Stimulated activated CD8-positive, alpha-beta memory T cell treated with anti-CD3 and anti-CD28 coated beads, Interleukin-7, amount 100 ng/mL, for 24 hours (primary cell): ENCODE results near the gene S100A1.
"Not testable (repeated sequence)": the region's sequence is repeated elsewhere in the genome, so short reads cannot be mapped to it uniquely, and the experiment has no call there.

Experiments used
- DNase-seq: peaks from one replicate; pipeline ENCODE4 v3.0.0-alpha.2; 2020; ENCODE audit warnings: low read depth

S100A1 gene

DNA sequence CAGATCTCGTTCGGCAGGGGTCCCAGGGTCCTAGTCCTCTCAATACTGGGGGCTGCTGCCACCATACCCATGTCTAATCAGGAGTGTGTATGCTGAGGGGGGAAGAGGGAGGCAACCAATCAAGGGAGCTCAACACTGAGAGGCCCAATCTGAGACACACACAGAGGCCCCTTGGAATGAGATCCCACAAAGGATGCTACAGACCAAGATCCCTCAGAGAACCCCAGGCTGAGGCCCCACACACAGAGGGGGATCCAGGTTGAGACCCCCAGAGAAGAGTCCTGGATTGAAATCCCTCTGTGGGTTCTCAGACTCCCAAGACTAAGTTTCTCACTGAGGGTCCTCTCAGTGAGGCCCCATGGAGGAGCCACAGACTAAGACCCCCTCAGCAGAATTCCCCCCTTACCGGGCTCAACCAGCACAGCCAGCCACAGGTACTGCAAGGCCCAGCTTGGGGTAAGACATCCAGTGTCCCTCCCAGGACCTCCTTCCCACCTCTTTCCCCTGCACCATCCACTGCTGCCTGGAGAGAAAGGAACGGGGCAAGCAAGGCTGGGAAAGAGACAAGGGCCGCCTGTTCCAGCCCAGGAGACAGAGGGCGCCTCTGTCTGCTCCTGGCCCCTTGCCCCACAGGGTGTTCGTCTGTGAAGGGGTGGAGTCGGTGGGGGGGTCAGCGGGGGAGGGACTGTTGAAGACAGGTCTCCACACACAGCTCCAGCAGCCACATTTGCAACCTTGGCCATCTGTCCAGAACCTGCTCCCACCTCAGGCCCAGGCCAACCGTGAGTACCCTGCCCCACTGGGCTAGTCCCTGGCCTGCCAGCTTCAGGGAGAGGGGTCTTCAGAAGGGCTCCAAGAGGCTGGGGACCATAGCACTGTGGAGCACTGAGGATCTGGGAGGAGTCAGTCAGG is at the start of gene S100A1:
TSS of gene S100A1 (plus strand) at position 720 of the 912 bp plus-strand sequence. CDS start 2,088 bp downstream, outside the sequence.
- no peak for DNase-seq

DNA sequence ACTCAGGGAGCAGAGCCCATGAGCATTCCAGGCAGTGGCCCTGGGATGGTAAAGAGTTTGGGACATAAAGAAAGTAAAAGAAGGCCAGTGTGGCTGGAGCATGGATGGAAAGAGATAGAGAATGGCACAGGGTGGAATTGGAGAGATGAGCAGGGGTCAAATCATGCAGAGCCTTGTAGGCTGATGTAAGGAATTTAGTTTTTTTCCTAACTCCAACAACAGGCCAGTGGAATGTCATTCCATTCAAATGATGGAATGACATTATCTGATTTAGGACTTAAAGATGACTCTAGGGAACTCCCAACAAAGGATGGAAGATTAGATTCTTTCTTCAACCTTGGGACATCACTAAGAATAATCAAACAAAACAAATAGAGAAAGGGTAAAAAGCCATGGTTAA is 49.7 kb upstream of the S100A1 start:
- DNase-seq: no peak

DNA sequence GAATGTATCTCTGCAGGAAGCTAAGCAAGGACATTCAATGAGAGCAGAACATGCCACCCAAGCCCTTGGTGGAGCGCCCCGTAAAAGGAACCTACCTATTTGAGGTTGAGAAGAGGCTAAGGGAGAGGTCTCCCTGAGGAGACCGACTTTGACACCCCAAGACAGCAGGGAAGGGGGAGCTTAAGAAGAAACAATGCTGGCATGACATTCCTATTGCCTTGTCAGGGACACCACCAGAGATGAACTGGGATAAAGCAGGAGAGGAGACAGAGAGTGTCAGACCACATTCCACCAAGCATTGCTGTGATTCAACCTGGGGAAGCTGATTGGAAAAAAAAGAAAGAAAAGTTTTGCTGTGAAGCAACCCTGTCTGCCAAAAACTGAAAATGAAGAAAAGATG is 49.3 kb upstream of the S100A1 start:
- no peak for DNase-seq

DNA sequence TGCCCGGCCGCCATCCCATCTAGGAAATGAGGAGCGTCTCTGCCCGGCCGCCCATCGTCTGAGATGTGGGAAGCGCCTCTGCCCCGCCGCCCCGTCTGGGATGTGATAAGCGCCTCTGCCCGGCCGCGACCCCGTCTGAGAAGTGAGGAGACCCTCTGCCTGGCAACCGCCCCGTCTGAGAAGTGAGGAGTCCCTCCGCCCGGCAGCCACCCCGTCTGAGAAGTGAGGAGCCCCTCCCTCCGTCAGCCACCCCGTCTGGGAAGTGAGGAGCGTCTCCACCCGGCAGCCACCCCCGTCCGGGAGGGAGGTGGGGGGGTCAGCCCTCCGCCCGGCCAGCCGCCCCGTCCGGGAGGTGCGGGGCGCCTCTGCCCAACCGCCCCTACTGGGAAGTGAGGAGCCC is 45.4 kb upstream of the S100A1 start:
- DNase-seq: not testable (repeated sequence)

DNA sequence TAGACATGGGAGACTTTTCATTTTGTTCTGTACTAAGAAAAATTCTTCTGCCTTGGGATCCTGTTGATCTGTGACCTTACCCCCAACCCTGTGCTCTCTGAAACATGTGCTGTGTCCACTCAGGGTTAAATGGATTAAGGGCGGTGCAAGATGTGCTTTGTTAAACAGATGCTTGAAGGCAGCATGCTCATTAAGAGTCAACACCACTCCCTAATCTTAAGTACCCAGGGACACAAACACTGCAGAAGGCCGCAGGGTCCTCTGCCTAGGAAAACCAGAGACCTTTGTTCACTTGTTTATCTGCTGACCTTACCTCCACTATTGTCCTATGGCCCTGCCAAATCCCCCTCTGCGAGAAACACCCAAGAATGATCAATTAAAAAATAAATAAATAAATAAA is 44.7 kb upstream of the S100A1 start:
- not testable (repeated sequence) for DNase-seq

DNA sequence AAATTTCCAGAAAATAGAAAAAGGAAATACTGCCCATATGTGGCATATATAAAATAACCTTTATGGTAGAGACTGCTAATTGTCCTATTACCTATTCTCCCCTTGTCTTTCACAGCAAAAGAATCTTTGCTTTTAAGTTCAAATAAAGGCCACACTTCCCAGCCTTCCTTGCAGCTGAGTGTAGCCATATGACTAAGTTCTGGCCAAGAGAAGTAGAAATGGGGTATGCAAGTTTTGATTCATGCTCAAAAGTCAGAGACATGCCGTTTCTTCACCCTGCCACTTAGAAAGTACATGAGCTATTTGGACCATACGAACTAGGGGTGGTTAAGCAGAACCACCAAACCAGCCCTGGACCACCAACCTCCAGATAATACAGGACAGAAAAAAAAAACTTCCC is 44.3 kb upstream of the S100A1 start:
- no peak for DNase-seq

DNA sequence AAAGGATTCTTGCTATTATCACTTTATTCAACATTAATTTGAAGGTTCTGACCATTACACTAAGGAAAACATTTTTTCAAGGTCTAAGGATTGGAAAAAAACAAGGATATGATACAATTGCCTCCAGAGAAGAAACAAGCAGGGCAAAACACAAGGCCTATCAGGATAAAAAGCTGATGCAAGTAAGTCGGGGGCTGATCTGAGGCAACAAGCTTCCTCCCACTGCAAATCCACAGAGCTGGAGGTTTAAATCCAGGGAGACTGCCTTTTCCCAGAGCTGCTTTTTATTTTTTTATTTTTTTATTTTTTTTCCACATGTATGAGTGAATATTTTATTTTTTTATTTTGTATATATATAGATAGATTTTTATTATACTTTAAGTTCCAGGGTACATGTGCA is 43.2 kb upstream of the S100A1 start:
- no peak for DNase-seq

DNA sequence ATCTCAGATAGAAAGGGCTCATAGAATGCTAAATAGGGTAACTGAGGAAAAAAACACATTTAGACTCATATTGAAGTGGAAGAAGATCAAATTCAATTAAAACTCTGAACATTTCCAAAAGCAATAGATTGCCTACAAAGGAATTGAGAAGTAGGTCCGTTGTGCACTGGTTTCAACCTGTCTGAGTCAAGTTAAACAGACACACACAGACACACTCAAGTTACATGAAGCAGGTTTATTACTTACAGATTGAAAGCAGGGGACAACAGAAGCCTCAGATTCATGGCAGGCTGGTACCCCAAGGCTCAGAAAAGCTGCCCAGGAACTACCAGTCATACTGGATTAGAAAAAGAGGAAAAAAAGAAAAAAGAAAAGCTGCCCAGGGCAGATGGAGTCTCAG is 41.9 kb upstream of the S100A1 start:
- DNase-seq: no peak

DNA sequence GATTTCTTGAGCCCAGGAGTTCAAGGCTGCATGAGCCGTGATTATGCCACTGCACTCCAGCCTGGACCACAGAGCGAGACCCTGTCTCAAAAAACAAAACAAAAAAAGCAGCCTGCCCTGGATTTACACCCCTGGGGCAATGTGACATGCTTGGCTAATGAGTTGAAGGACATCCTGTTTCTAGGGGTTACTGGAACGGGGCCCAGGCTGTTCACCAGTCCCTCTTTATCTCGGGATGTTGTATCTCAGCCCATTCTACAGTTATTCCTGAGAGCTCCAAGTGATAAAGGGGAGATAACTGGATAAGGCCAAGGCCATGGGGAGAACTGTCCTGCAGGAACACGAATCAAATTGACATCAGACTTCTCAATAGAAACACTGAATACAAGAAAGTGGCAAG is 40.9 kb upstream of the S100A1 start:
- no peak for DNase-seq

DNA sequence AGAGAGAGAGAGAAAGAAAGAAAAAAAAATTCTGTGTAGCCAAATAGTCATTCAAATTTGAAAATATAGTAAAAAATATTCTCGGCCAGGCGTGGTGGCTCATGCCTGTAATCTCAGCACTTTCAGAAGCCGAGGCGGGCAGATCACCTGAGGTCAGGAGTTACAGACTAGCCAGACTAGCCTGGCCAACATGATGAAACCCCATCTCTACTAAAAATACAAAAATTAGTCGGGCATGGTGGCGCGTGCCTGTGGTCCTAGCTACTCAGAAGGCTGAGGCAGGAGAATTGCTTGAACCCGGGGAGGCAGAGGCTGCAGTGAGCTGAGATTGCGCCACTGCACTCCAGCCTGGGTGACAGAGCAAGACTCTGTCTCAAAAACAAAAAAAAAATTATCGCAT is 40.2 kb upstream of the S100A1 start:
- not testable (repeated sequence) for DNase-seq

DNA sequence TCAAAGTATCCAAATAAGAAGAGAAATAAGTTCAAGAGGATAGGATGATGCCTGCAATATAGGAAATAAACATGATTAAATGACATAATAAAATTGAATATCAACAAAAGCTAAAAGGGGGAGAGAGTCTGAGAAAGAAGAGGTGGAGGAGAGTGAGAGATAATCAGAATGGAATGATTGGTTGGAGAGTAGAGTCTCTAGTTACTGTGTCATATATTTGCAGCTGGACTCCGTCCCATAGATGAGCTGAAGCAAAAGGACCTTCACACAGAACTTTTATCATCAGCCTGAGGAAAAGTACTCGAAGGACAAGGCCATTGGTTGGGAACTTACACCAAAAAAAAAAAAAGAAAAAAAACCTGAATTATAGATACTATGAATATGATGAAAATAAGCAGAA is 39.8 kb upstream of the S100A1 start:
- no peak for DNase-seq

DNA sequence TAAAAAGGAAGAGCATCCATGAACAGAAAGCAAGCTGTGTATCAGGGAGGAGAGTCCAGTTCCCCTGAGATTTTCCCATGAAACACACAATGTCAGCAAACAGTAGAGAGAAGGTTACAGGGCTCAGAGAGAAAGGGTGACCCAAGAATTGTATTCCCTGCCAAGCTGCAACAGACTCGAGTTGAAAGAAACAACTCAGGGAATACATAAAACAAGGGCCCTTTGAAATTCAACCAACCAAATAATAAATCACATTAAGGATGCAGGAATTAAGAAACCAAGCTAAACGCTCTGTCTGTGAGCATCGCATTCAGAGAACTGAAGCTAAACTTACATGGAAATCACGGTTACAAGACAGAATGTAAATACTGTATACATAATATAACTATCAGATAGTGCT is 35.5 kb upstream of the S100A1 start:
- DNase-seq: no peak

DNA sequence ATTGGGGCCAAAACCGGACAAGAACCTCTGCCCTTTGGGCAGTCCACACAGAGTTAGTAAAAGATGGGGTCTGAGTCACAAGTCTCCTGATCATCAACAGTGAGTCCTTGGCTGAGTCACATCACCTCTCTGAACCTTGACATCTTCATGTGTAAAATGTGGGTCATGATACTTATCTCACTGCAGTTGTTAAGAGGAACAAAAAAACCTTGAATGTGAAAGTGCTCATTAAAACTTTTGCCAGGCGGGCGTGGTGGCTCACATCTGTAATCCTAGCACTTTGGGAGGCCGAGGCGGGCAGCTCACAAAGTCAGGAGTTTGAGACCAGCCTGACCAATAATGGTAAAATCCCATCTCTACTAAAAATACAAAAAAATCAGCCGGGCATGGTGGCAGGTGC is 31.0 kb upstream of the S100A1 start:
- no peak for DNase-seq

DNA sequence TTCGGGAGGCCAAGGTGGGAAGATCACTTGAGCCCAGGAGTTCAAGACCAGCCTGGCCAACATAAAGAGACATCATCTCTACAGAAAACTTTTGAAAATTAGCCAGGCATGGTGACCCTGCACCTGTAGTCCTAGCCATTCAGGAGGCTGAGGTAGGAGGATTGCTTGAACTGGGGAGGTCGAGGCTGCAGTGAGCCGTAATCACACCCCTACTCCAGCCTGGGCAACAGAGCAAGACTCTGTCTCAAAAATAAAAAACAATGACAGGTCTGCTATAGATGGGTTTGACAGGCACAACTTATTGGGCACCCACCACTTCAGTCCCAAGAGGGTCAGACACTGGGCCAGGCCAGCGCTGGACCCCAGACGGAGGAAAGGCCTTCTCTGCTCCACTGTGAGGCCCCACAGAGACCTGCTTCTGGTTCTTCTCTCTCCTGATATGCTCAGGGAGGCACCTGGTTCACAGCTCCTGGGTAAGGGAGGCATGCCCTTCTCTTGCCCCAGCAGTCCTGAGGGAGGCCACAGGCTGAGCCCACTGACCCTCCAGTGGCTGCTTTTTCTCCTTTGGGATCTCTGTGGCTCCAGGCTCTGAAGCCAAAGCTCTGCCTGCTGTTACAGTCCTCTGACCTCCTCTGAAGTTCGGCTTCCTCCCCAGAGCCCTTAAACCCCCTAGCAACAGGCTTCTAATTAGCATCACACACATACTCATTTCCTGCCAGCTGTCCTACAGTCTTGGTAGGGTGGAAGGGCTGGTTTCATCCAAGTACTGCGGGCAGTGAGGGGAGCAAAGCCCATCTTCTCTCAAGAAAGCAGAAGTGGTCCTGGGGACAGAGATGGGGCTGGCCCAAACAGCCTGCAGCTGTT is 29.7 kb upstream of the S100A1 start:
- no peak for DNase-seq

DNA sequence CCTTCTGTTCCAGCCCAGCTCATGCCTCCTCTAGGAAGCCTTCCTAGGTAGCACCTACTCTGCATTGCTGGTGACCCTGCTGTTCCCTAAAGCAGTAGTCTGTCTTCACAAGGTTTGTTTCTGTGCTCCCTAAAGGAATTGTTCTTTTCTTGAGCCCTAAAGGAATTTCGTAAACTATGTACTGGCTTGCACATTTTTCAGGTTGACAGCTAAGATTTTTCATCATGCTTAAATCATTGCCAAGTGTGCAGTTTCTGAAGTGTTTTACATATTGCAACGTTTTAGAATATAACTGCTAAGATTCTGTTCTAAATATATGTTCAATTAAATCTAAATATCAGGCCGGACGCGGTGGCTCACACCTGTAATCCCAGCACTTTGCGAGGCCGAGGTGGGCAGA is 28.4 kb upstream of the S100A1 start:
- DNase-seq: no peak

DNA sequence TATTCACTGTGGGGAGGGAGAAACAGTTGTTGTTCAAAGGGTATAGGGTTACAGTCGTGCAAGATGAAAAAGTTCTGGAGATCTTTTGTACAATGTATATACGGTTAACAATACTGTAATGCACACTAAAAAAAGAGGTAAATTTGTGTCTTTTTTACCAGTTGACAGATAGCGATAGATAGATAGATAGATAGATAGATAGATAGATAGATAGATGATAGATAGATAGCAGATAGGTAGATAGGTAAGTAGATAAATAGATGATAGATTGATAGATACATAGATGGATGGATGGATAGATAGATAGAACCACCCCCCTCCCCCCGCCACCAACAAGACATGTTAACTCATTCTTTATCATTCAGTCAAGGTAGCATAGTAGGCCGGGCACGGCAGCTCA is 25.5 kb upstream of the S100A1 start:
- DNase-seq: no peak

DNA sequence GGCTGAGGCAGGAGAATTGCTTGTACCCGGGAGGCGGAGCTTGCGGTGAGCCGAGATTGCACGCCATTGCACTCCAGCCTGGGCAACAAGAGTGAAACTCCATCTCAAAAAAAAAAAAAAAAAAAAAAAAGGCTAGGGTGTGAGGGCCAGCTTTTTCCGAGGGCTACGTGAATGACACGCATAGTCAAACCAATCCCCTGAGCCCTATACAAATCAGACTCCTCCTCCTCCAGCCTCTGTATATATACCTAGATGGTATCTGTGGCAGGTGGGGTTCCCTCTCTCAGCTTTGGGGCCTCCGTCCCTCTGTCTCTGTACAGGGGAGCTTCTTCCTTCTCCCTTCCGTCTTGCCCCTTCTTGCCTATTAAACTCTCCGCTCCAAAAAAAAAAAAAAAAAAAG is 22.0 kb upstream of the S100A1 start:
- no peak for DNase-seq

DNA sequence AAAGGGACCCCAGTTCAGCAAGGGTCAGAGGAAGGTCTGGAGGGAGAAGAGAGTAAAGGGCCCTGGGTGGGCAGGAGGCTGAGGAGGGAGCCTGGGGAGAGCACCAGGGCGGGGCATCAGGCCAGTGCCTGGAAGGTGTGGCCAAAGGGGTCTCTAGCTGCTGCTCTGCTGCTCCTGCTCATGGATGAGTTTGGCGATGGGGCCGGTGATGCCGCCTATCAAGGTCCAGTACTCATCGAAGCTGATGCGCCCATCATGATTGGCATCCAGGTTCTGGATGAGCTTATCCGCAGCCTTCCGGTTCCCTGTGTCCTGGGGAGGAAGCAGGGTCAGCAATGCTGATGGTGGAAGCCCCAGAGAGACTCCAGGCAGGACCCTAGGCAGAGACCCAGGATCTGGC is 20.9 kb upstream of the S100A1 start:
- no peak for DNase-seq

DNA sequence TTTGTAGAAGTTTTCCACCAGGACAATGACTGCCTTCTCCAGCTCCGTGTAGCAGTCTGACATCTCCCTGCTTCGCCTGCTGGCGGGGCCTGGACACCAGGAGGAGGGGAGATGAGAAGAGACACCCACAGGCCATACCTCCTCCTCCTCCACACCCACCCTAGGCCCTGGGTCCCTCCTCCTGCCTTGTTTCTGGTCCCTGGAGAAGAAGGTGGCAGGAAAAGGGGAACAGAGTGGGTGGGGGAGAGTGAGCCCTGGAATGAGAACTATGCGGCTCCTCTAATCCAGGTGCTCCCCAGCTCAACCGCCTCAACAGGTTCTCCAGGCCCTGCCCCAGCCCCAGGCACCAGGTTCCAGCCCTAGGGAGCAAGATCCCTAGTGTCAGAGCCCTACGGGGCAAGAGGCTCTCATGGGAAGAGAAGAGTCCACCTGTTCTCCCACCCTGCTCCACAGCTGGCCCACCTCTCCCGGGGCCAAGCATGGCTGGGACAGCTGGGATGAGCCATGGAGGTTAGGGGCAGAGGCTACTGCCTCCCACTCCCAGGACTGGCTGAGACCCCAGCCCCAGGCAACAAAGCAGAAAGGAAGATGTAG is 20.0 kb upstream of the S100A1 start:
- no peak for DNase-seq

DNA sequence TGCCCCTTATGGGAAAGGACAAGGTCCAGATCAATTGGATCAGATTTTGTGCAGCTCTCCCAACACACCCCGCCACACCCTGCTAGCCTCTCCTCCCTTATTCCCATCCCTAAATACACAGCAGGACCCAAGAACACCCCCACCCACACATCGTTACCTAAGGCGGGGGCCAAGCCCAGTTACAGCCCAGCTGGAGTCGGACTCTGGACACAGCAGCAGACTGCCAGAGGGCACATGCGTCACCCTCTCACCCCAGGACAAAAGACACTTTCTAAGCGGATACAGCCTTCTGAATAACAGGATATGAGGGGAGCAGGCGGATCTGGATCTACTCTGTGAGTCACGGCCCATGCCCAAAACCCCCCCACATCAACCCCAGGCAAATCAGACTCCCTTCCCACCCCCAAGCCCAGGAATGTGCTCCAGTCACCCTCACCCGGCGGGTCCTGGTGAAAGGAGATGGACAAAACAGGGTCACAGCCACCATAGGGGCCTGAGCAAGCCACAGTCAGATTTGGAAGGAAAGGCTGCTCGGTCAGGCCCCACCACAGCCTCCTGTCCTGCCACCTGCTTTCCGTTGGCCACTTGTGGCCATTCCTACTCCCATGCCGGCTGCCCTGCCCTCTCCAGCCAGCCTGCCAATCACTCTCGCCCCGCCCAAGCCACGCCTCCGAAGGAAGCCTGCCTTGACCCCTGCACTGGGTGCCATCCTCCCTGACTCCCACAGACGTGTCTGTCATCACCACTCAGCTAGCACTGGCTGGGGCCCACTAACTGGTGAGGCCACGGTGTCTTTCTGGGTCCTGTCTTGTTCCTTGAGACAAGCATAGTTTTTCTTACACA is 19.3 kb upstream of the S100A1 start:
- no peak for DNase-seq

DNA sequence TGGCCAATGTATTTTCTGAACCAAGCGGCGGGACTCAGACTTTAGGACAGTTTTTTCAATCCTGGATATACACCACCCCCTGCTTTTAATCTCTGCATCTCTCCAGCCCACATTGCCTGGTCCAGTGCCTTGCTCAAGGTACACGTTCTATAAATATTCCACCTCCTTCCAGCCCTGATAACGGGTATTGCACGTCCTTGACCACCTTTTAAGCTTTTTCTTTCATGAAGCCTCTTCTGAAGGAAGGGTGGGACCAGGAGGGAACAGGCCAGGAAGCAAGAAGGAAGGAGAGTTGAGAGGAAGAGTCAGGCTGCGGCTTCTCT is 18.7 kb upstream of the S100A1 start:
- DNase-seq: no peak

DNA sequence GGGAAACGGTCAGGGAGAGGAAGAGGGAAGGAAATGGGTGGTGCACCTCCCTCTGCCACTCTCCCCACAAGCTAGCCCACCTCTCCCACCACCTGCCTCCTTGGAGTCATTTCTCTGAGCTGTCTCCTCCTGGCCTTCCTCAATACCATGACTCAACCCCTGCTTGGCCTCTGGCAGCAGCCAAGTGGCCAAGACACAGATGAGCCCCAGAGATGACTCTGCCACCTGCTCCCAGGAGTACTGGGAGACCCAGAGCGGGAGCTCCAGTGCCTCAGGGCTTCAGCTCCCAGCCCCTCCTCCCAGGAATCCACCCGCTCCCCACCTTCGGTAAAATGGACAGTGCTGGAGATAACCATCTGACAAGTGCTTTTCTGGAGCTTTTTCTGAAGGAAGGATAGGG is 17.9 kb upstream of the S100A1 start:
- no peak for DNase-seq
